ENCODE results near the gene HECTD4.

GRCh38 chr12:112275207-112275606 is 107.0 kb downstream of the HECTD4 start:
- TF ChIP-seq, protein P1, sequence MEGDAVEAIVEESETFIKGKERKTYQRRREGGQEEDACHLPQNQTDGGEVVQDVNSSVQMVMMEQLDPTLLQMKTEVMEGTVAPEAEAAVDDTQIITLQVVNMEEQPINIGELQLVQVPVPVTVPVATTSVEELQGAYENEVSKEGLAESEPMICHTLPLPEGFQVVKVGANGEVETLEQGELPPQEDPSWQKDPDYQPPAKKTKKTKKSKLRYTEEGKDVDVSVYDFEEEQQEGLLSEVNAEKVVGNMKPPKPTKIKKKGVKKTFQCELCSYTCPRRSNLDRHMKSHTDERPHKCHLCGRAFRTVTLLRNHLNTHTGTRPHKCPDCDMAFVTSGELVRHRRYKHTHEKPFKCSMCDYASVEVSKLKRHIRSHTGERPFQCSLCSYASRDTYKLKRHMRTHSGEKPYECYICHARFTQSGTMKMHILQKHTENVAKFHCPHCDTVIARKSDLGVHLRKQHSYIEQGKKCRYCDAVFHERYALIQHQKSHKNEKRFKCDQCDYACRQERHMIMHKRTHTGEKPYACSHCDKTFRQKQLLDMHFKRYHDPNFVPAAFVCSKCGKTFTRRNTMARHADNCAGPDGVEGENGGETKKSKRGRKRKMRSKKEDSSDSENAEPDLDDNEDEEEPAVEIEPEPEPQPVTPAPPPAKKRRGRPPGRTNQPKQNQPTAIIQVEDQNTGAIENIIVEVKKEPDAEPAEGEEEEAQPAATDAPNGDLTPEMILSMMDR (IDR thresholded peaks at IDR 0.05) = no peak
- no peak for TF ChIP-seq POLR2A (IDR thresholded peaks at IDR 0.05)
